Kidney epithelial cell (primary cell): ENCODE results near the gene IDH3A. TPM values are rescaled to one million over a fixed set of nuclear protein-coding genes. Genes with fewer than 3 reads are reported as not detected.

Experiments used
- DNase-seq: peaks from one replicate; pipeline ENCODE4 v3.0.0-alpha.2; 2010; ENCODE audit warnings: low read depth
- H3K27me3 ChIP-seq: 2 replicates; pipeline ENCODE4 v1.6.0; 2011; ENCODE audit warnings: low read length; ENCODE audit not compliant: control insufficient read depth, insufficient read depth
- H3K36me3 ChIP-seq: 2 replicates; pipeline ENCODE4 v1.5.1; 2011; ENCODE audit warnings: low read length; ENCODE audit not compliant: control insufficient read depth, insufficient read depth
- H3K4me3 ChIP-seq: 2 replicates; pipeline ENCODE4 v1.5.1; 2011; ENCODE audit warnings: low read depth, mild to moderate bottlenecking, control low read depth, low read length
- total RNA-seq: library from RNA; depleted of rRNA; stranded (reverse); fragments of >200 nt; gene quantifications from 2 replicates; pipeline ENCODE4 v1.2.3, GENCODE V29; 2015
- TF ChIP-seq, protein P1 (sequence below): IDR thresholded peaks from 2 replicates; pipeline ENCODE4 v1.5.1; 2011; ENCODE audit warnings: mild to moderate bottlenecking, moderate library complexity, low read length, control low read depth, inconsistent platforms; ENCODE audit not compliant: insufficient read depth, poor library complexity, severe bottlenecking

Gene IDH3A
- total RNA-seq, 1 donor from 2014 or later: 60.4 TPM

DNA sequence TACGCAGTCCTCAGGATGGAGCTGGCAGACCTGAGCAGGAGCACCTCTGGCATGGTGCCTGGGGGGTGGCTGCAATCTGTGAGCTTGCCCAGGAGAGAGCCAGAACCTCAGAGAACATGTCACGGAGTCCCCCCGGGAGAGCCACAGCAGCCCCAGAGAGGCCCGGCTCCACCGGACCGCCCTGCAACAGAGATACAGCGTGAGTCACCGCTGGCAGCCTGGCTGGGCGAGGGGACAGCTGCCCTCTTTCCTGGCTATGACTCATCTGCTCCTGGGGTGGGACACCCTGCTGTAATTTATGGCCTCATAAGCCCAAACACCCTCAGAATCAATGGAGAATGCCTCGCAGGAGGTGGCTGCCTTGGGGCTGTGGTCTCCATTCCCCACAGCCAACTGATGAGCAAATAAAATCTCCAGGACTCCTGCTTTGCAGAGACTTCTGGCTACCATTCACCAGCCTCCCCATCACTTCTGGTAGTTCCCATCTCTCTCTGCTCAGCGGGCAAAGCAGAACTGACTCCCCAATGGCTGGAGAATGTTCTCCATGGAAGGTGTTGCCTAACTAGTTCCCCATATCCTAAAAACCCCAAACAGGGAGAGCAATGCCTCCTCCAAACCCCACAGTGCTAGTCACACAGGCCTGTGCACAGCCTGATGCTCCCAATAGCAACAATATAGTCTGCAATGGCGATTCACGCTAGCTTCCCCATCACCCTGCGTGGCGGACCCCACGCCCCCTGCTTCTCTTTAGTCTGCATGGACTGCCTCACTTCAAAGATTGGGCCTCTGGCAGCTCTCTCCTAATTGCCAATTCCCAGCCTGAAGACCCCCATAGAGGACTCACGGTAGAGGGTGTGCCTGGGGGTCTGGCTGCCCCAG, 63.6 kb downstream of the IDH3A start:
- TF ChIP-seq, protein P1, sequence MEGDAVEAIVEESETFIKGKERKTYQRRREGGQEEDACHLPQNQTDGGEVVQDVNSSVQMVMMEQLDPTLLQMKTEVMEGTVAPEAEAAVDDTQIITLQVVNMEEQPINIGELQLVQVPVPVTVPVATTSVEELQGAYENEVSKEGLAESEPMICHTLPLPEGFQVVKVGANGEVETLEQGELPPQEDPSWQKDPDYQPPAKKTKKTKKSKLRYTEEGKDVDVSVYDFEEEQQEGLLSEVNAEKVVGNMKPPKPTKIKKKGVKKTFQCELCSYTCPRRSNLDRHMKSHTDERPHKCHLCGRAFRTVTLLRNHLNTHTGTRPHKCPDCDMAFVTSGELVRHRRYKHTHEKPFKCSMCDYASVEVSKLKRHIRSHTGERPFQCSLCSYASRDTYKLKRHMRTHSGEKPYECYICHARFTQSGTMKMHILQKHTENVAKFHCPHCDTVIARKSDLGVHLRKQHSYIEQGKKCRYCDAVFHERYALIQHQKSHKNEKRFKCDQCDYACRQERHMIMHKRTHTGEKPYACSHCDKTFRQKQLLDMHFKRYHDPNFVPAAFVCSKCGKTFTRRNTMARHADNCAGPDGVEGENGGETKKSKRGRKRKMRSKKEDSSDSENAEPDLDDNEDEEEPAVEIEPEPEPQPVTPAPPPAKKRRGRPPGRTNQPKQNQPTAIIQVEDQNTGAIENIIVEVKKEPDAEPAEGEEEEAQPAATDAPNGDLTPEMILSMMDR: no peak
- peak; percentile 42 for DNase-seq
- Histone ChIP-seq H3K27me3 (no peaks in the 10 kb centered on the region), H3K36me3 (no peaks in the 10 kb centered on the region), H3K4me3 (no peak overlapping the region)

DNA sequence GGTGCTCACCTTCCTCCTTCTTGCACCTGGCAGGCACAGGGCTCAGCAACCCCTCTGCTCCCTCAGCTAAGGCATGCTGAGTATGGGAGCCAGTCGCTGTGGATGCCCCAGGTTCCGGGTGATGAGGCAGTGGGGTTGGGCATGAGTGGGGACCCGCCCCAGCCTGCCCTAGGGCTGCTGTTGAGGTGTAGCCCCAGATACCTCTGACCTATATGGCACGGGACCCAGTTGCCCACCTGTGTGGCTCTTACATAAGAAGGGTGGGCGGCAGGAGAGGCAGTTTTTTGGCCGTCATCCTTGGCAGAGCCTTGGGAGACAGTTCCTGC, 64.2 kb downstream of the IDH3A start:
- Histone ChIP-seq H3K4me3 (no peak overlapping the region), H3K27me3 (no peaks in the 10 kb centered on the region), H3K36me3 (no peaks in the 10 kb centered on the region)
- no peak for DNase-seq
- TF ChIP-seq, protein P1: no peak

DNA sequence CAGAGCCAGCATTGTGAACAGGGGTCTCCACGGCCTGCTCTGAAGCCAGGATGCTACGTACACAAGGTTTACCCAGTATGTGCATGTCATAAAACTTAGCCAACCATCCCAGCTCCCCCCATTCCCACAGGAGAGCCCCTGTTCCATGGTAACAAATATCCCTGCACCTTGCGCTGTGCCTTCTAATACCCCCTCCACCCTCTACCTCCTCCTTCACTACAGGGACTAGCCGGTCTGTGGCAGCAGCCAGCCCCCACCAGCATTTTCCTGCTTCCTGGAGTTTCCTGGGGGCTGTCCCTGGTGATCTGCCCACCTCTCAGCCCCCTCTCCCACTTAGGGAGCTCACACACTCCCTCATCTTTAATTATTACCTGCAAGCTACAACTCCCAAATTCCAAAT, 64.8 kb downstream of the IDH3A start:
- TF ChIP-seq, protein P1: no peak

DNA sequence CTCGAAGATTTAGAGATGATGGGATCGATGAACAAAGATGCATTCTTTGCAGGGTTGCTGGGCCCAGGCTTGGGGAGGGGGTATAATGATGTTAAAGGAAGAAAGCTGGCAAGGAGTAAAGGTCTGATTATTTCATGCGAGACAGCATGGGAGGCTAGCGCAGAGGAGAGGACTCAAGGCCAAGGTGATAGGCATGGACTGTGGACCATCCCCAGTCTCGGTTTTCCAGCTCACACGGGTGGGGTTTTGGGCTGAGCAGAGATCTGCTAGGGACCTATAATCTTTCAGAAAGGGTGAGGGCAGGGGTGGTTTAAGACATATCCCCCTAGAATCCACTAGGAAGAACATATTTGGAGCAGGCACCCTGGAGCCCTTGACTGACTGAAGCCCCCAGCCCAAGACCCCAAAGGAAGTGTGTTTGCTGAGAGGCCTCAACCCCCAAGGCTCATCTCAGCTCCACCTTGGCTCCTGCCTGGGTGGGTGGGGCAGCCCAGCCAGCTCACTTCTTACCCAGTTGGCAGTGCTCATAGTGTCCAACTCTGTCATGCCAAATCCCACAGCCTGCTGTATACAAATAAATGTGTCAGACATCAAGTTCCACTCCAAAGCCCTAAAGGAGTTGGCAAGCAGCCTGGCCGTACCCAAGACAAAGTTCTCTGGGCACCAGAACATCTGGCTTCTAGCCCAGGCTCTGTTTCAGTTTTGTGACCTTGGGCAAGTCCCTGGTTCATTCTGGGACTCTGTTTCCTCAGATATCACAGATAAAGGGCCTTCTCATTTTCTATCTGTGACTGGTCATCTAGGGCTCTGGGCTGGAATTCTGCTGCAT, 67.3 kb downstream of the IDH3A start:
- DNase-seq: peak; percentile 16
- TF ChIP-seq, protein P1: no peak

More for the DNA sequence above, 64.8 kb downstream of the IDH3A start:
- no peaks in the 10 kb centered on the region for H3K27me3 ChIP-seq
- no peak for DNase-seq
- H3K36me3 ChIP-seq: no peaks in the 10 kb centered on the region
- H3K4me3 ChIP-seq: no peak overlapping the region

DNA sequence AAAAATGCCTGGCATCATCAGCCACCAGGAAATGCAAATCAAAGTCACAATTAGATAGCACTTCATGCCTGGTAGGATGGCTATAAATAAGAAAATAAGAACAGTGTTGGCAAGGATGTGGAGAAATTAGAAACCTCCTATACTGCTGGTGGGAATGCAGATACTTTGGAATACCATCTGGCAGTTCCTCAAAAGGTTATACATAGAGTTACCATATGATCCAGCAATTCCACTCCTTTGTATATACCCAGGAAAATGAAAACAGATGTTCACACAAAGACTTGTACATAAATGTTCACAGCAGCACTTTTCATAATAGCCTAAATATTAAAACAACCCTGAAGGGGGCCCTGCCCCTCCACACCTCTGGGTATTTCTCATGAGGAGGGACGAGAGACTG, 71.6 kb downstream of the IDH3A start:
- TF ChIP-seq, protein P1: no peak
- no peak overlapping the region for H3K4me3 ChIP-seq
- no peak for DNase-seq
- H3K27me3 ChIP-seq: no peaks in the 10 kb centered on the region
- no peaks in the 10 kb centered on the region for H3K36me3 ChIP-seq

More for the DNA sequence above, 67.3 kb downstream of the IDH3A start:
- Histone ChIP-seq H3K36me3 (no peaks in the 10 kb centered on the region), H3K27me3 (no peaks in the 10 kb centered on the region), H3K4me3 (no peak overlapping the region)

Other genes with a start within 250 kb of the IDH3A start
- 29.0 and 30.9 TPM in 2 replicates for gene TBC1D2B, start 71.7 kb upstream of the IDH3A start, total RNA-seq
- gene SH2D7, start 56.8 kb upstream of the IDH3A start, total RNA-seq: not detected in 2 replicates
- gene CIB2, start 17.9 kb upstream of the IDH3A start, total RNA-seq: 16.3 and 21.4 TPM in 2 replicates
- not detected in 2 replicates for gene ACSBG1, start 85.2 kb downstream of the IDH3A start, total RNA-seq
- 9.9 and 11.0 TPM in 2 replicates for gene DNAJA4, start 115.2 kb downstream of the IDH3A start, total RNA-seq
- 51.1 and 54.6 TPM in 2 replicates for gene SKIC8, start 150.2 kb downstream of the IDH3A start, total RNA-seq
- gene CRABP1, start 191.0 kb downstream of the IDH3A start, total RNA-seq: not detected in 2 replicates